Measurements from ENCODE around the gene HS6ST2.
"Not testable (repeated sequence)": the region's sequence is repeated elsewhere in the genome, so short reads cannot be mapped to it uniquely, and the experiment has no call there.

Gene HS6ST2

DNA sequence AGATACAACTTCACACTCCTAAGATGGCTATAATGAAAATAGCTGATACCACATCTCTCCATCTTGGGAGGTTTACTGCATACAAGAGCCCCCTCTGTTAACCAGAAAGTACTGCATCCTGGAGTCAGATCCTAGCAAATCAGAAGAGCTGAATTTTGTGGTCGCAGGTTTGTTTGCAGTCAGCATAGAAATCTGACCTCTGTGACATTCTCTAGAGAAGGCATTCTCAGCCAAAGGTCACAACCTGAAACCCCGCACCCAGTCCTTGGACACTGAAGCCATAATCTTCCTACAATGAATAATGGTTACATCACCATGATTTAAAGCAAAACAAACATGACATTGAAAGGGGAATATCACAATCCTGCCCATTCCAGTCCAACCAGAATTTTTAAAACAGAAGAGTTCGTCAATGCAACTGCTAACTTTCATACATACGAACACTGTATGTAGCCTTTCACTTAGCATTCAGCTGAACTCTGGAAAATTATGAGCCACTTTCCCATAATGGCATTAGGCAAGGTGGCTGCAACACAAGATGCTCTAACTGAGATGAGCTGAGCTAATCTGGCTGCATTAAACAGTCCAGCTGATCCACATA is 17.6 kb downstream of the HS6ST2 start:
- no peak for DNase-seq (ENCODE audit: low read depth)

- DNase-seq (ENCODE audit: low read depth) = no peak
Observed at GRCh38 chrX:132933170-132933569, 25.3 kb downstream of the HS6ST2 start.

DNA sequence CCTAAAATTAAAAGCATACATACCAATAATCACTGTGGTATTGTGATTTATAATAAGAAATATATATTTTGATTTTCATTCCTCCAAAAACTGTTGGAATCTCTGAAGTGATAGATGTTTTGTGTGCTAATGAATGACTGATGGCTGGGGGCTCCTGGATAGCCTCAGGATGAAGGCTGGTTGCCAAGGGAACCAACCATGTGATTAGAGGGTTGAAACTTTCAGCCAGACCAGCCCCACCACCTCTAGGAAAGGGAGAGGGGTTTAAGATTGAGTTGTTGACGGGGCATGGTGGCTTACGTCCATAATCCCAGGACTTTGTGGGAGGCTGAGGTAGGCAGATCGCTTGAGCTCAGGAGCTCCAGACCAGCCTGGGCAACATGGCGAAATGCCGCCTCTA is 34.0 kb downstream of the HS6ST2 start:
- no peak for DNase-seq (ENCODE audit: low read depth)

- no peak for DNase-seq (ENCODE audit: low read depth)
Observed at GRCh38 chrX:132918523-132918922, 39.9 kb downstream of the HS6ST2 start.

DNA sequence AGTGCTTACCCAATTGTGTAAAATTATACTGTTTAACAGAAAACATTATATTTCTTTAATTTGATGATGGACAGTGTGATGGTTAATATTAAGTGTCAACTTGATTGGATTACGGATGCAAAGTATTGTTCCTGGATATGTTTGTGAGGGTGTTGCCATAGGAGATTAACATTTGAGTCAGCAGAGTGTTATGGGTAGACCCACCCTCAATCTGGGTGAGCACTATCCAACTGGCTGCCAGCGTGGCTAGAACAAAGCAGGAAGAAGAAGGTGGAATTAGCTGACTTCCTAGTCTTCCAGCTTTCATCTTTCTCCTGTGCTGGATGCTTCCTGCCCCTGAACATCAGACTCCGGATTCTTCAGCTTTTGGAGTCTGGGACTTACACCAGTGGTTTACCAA is 42.1 kb downstream of the HS6ST2 start:
- DNase-seq (ENCODE audit: low read depth) = no peak

GRCh38 chrX:132909643-132910042 is 48.8 kb downstream of the HS6ST2 start:
- no peak for DNase-seq (ENCODE audit: low read depth)

GRCh38 chrX:132908891-132909290 is 49.5 kb downstream of the HS6ST2 start:
- DNase-seq (ENCODE audit: low read depth) = no peak

DNA sequence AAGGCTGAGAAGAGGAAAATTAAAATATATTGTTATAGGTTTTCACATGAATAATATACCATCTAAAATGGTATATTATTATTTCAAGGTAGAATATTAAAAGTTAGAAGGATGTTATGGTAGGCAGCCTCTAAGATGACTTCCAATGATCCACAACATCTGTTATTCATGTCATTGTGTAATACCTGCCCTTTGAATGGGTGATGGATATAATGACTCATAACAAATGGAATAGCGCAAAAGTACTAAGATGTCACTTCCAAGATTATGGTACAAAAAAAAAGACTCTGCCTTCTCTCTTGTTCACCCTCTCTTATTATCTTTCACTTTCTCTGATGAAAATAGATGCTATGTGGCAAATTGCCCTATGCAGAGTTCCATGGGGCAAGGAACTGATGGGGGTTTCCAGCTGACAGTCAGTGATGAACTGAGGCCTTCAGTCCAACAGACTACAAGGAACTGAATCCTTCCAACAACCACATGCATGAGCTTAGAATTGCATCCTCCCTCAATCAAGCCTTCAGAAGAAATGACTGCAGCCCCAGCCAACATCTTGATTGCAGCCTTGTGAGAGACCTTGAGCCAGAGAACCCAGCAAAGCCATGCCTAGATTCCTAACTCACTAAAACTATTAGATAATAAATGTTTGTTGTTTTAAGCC is 57.7 kb downstream of the HS6ST2 start:
- no peak for DNase-seq (ENCODE audit: low read depth)

DNA sequence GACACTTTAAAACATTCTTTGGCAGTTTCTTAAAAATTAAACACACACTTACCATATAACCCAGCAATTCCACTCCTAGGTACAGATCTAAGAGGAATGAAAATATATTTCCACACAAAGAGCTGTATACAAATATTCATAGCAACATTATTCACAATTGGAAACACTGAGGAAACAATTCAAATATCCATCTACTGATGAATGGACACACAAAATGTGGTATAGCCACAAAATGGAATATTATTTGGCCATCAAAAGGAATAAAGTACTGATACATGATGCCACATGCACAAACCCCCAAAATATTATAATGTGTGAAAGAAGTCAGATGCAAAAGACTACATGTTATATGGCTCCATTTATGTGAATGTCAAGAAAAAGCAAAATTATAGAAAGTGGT is 70.9 kb downstream of the HS6ST2 start:
- no peak for DNase-seq (ENCODE audit: low read depth)

DNA sequence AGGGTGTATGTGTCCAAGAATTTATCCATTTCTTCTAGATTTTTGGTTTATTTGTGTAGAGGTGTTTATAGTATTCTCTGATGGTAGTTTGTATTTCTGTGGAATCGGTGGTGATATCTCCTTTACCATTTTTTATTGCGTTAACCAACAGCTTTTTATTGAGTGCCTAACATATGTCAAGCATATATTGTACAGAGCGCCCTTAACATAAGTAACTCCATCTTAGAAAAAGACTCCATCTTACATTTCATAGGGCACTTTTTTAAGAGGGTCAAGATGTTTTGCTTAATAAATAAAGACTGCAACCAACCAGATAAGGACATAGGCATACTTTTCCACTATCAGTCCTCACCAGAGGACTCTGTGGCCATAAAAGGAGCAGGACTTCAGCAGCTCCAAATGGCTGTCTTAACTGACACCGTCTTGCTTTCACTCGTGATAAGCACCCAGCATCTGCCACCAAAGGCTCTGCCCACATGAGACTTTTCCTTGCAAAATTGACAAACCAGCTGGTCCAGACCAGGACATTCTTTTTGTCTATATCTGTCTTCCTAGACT is 75.0 kb downstream of the HS6ST2 start:
- DNase-seq (ENCODE audit: low read depth) = no peak

DNA sequence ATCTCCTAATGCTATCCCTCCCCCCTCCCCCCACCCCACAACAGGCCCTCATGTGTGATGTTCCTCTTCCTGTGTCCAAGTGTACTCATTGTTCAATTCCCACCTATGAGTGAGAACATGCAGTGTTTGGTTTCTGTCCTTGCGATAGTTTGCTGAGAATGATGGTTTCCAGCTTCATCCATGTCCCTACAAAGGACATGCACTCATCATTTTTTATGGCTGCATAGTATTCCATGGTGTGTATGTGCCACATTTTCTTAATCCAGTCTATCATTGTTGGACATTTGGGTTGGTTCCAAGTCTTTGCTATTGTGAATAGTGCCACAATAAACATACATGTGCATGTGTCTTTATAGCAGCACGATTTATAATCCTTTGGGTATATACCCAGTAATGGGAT is 77.7 kb downstream of the HS6ST2 start:
- not testable (repeated sequence) for DNase-seq (ENCODE audit: low read depth)

- DNase-seq (ENCODE audit: low read depth) = no peak
Observed at GRCh38 chrX:132877954-132878536, 80.4 kb downstream of the HS6ST2 start.

- no peak for DNase-seq (ENCODE audit: low read depth)
Observed at GRCh38 chrX:132876523-132877338, 81.7 kb downstream of the HS6ST2 start.

DNA sequence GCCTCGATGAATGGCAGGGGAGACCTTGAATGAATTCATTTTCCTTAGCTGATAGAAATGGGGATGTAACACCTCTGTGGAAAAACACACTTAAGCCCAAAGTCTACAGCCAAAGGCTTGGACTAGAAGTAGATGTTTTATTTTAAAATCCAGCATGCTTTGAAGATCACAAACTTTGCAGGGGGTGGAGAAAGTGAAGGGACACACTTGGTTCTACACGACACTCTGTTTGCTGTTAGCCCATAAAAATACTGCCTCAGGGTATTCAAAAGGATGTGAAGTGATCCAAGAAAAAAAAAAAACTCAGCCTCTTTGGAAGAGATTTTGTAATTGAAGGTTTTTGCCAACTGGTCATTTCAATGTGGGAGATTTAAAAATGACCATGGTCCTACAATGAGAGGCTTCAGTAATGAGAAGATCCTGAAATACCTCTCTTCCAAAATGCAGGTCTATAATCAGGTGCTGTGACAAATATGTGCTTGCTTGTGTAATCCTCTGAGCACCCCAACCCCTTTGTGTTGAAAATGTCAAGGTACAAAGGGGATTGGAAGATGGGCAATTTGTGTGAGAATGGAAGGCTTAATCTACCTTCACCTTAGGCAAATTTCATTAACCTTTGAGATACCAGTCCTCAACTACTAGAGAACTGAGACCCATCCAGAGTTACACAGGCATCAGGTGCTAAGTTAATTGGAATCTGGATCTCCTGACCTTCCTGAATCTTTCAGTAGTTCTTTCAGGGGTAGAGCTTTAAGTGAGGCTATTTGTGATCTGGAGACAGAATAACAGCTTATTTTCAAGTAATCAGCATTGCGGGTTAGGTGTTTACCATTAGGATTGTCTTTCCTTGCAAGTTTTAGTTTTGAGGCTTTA is 82.5 kb downstream of the HS6ST2 start:
- DNase-seq (ENCODE audit: low read depth) = no peak

- DNase-seq (ENCODE audit: low read depth) = no peak
Observed at GRCh38 chrX:132862562-132862961, 95.9 kb downstream of the HS6ST2 start.

DNA sequence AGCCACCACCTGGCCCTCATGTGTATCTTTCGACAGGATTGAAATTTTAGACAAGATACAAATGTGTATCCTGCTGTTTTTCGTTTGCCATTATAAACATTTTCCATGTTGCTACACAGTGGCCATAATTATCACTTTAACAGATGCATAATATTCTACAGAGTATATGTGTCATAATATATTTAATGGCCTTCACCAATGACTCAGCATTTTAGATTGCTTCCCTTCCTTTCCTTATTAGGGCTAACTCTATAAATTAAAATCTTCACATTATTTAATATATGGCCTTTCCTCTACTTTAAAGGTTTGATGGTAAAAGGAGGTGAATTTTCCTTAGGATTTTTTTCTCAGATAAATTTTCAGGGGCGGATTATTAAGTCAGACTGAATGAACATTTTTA is 97.4 kb downstream of the HS6ST2 start:
- no peak for DNase-seq (ENCODE audit: low read depth)

DNA sequence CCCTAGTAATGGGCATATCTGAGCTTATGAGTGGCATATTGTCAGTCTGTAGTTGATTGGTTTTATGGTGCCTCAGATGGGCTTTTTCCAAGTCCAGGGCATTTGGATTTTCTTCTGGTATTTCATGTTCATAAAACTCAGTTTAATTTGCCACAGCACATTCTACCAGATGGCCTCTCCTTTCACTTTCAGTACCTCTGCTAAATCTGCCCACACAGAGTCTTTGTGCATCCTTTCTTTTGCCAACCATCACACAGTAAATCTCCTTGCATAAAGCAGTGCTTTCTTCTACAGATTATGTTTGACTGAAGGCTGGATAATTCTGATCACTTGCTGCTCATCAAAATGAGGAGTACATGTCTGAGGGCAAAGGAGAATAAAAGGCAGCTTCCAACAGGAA is 98.2 kb downstream of the HS6ST2 start:
- DNase-seq (ENCODE audit: low read depth) = no peak

- DNase-seq (ENCODE audit: low read depth) = no peak
Observed at GRCh38 chrX:132858018-132858417, 100.4 kb downstream of the HS6ST2 start.

DNA sequence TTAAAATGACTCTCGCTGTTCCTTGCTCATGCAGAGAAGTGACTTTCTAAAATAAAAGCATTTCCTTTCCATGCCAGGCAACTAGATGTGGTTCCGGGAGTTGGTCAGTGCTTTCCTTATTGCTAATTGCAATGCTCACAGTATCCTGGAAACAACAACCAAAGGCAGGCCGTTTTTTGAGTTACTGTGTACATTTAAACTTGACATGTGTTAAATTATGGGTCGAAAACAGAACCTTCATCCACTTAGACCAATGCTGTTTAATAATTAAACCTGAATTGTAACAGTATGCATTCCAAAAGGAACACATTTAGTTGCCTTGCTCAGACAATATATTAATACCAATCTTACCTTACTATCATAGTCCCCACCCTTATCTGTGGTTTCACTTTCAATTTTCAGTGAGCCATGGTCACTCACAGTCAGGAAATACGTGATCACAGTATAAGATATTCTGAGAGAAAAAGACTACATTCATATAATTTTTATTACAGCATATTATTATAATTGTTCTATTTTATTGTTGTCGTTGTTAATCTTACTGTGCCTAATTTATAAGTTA is 102.6 kb downstream of the HS6ST2 start:
- no peak for DNase-seq (ENCODE audit: low read depth)

DNA sequence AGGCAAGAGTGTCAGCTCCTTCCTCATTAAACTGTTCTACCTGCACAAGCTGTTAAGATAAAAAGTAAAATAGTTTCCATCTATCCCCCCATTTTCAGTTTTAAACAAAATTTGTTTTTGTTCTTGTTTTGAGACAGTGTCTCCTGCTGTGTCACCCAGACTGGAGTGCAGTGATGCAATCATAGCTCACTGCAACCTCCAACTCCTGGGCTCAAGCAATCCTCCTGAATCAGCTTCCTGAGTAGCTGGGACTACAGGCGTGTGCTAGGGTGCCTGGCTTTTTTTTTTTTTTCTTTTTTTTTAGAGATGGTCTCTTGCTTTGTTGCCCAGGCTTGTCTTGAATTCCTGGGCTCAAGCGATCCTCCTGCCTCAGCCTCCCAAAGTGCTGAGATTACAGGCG is 105.4 kb downstream of the HS6ST2 start:
- no peak for DNase-seq (ENCODE audit: low read depth)

GRCh38 chrX:132848296-132848970 is 110.0 kb downstream of the HS6ST2 start:
- no peak for DNase-seq (ENCODE audit: low read depth)
